ENCODE data around the gene ACSL5. TPM values are rescaled to one million over a fixed set of nuclear protein-coding genes. Genes with fewer than 3 reads are reported as not detected.
"Not testable (repeated sequence)": the region's sequence is repeated elsewhere in the genome, so short reads cannot be mapped to it uniquely, and the experiment has no call there.

ACSL5 gene
- total RNA-seq, 3 donors from 2014 or later: 33.4 to 41.2 (median 35.8) TPM

GRCh38 chr10:112377116-112377515, 3.2 kb downstream of the ACSL5 start:
- ATAC-seq; H3K27me3 Mint-ChIP-seq (ENCODE audit: low read depth); DNase-seq; H3K9me3 Mint-ChIP-seq: not testable (repeated sequence)
- peaks cover 70% of the 10 kb centered on the region for H3K4me1 Mint-ChIP-seq (ENCODE audit: low read depth)
- peaks cover 18% of the 10 kb centered on the region for H3K36me3 Mint-ChIP-seq (ENCODE audit: insufficient read depth)
- peak overlapping the region; percentile 98 for H3K4me3 Mint-ChIP-seq

GRCh38 chr10:112379635-112380296, 5.8 kb downstream of the ACSL5 start:
- H3K9me3 Mint-ChIP-seq: no peaks in the 10 kb centered on the region
- peaks cover 30% of the 10 kb centered on the region for H3K36me3 Mint-ChIP-seq (ENCODE audit: insufficient read depth)
- ATAC-seq (no peak), DNase-seq (no peak)
- H3K4me3 Mint-ChIP-seq: no peak overlapping the region
- peaks cover 79% of the 10 kb centered on the region for H3K4me1 Mint-ChIP-seq (ENCODE audit: low read depth)
- no peaks in the 10 kb centered on the region for H3K27me3 Mint-ChIP-seq (ENCODE audit: low read depth)

- ATAC-seq (no peak), DNase-seq (no peak)
- Mint-ChIP-seq H3K27me3 (ENCODE audit: low read depth) (no peaks in the 10 kb centered on the region), H3K9me3 (no peaks in the 10 kb centered on the region), H3K36me3 (ENCODE audit: insufficient read depth) (peaks cover 37% of the 10 kb centered on the region), H3K4me3 (no peak overlapping the region), H3K4me1 (ENCODE audit: low read depth) (peaks cover 82% of the 10 kb centered on the region)
Measured at GRCh38 chr10:112382515-112383235, 8.8 kb downstream of the ACSL5 start.

- H3K9me3 Mint-ChIP-seq: no peaks in the 10 kb centered on the region
- peaks cover 82% of the 10 kb centered on the region for H3K4me1 Mint-ChIP-seq (ENCODE audit: low read depth)
- H3K27me3 Mint-ChIP-seq (ENCODE audit: low read depth): no peaks in the 10 kb centered on the region
- H3K4me3 Mint-ChIP-seq: no peak overlapping the region
- no peak for DNase-seq
- ATAC-seq: peak; percentile 14 to 30
- H3K36me3 Mint-ChIP-seq (ENCODE audit: insufficient read depth): peaks cover 34% of the 10 kb centered on the region
Measured at GRCh38 chr10:112383325-112383724, 9.4 kb downstream of the ACSL5 start.

GRCh38 chr10:112384141-112384540, 10.2 kb downstream of the ACSL5 start:
- no peak for ATAC-seq
- Mint-ChIP-seq H3K27me3 (ENCODE audit: low read depth) (no peaks in the 10 kb centered on the region), H3K9me3 (no peaks in the 10 kb centered on the region), H3K4me1 (ENCODE audit: low read depth) (peaks cover 82% of the 10 kb centered on the region), H3K4me3 (no peak overlapping the region), H3K36me3 (ENCODE audit: insufficient read depth) (peaks cover 30% of the 10 kb centered on the region)
- no peak for DNase-seq

- Mint-ChIP-seq H3K4me1 (ENCODE audit: low read depth) (peaks cover 82% of the 10 kb centered on the region), H3K27me3 (ENCODE audit: low read depth) (no peaks in the 10 kb centered on the region), H3K4me3 (no peak overlapping the region), H3K9me3 (no peaks in the 10 kb centered on the region), H3K36me3 (ENCODE audit: insufficient read depth) (peaks cover 26% of the 10 kb centered on the region)
- DNase-seq: no peak
- no peak for ATAC-seq
Measured at GRCh38 chr10:112385201-112385600, 11.3 kb downstream of the ACSL5 start.

GRCh38 chr10:112388056-112388455, 14.1 kb downstream of the ACSL5 start:
- not testable (repeated sequence) for ATAC-seq; DNase-seq; H3K9me3 Mint-ChIP-seq; H3K27me3 Mint-ChIP-seq (ENCODE audit: low read depth); H3K4me3 Mint-ChIP-seq
- Mint-ChIP-seq H3K4me1 (ENCODE audit: low read depth) (peaks cover 74% of the 10 kb centered on the region), H3K36me3 (ENCODE audit: insufficient read depth) (peaks cover 13% of the 10 kb centered on the region)

GRCh38 chr10:112388548-112388947, 14.6 kb downstream of the ACSL5 start:
- ATAC-seq: no peak
- peaks cover 74% of the 10 kb centered on the region for H3K4me1 Mint-ChIP-seq (ENCODE audit: low read depth)

GRCh38 chr10:112389271-112389822, 15.4 kb downstream of the ACSL5 start:
- H3K36me3 Mint-ChIP-seq (ENCODE audit: insufficient read depth): peaks cover 10% of the 10 kb centered on the region
- no peaks in the 10 kb centered on the region for H3K9me3 Mint-ChIP-seq
- H3K27me3 Mint-ChIP-seq (ENCODE audit: low read depth): no peaks in the 10 kb centered on the region
- H3K4me3 Mint-ChIP-seq: peak overlapping the region; percentile 40
- DNase-seq (no peak), ATAC-seq (peak; percentile 92 to 93)
- peaks cover 71% of the 10 kb centered on the region for H3K4me1 Mint-ChIP-seq (ENCODE audit: low read depth)

More at GRCh38 chr10:112388548-112388947, 14.6 kb downstream of the ACSL5 start:
- no peaks in the 10 kb centered on the region for H3K9me3 Mint-ChIP-seq
- DNase-seq: no peak
- no peak overlapping the region for H3K4me3 Mint-ChIP-seq
- no peaks in the 10 kb centered on the region for H3K27me3 Mint-ChIP-seq (ENCODE audit: low read depth)
- H3K36me3 Mint-ChIP-seq (ENCODE audit: insufficient read depth): peaks cover 13% of the 10 kb centered on the region

- no peaks in the 10 kb centered on the region for H3K27me3 Mint-ChIP-seq (ENCODE audit: low read depth)
- no peaks in the 10 kb centered on the region for H3K9me3 Mint-ChIP-seq
- peaks cover 7% of the 10 kb centered on the region for H3K36me3 Mint-ChIP-seq (ENCODE audit: insufficient read depth)
- ATAC-seq (peak in 1 of 2 donors; percentile 23), DNase-seq (no peak)
- H3K4me1 Mint-ChIP-seq (ENCODE audit: low read depth): peaks cover 63% of the 10 kb centered on the region
- H3K4me3 Mint-ChIP-seq: no peak overlapping the region
Measured at GRCh38 chr10:112390125-112390703, 16.3 kb downstream of the ACSL5 start.

GRCh38 chr10:112393341-112393740, 19.4 kb downstream of the ACSL5 start:
- ATAC-seq (no peak), DNase-seq (no peak)
- H3K4me1 Mint-ChIP-seq (ENCODE audit: low read depth): peaks cover 39% of the 10 kb centered on the region
- H3K9me3 Mint-ChIP-seq: no peaks in the 10 kb centered on the region
- no peaks in the 10 kb centered on the region for H3K27me3 Mint-ChIP-seq (ENCODE audit: low read depth)
- peaks cover 2% of the 10 kb centered on the region for H3K36me3 Mint-ChIP-seq (ENCODE audit: insufficient read depth)
- no peak overlapping the region for H3K4me3 Mint-ChIP-seq

- H3K9me3 Mint-ChIP-seq: no peaks in the 10 kb centered on the region
- ATAC-seq (no peak), DNase-seq (no peak)
- peaks cover 34% of the 10 kb centered on the region for H3K4me1 Mint-ChIP-seq (ENCODE audit: low read depth)
- no peaks in the 10 kb centered on the region for H3K27me3 Mint-ChIP-seq (ENCODE audit: low read depth)
- H3K36me3 Mint-ChIP-seq (ENCODE audit: insufficient read depth): peaks cover 3% of the 10 kb centered on the region
- no peak overlapping the region for H3K4me3 Mint-ChIP-seq
Measured at GRCh38 chr10:112393827-112394226, 19.9 kb downstream of the ACSL5 start.

- Mint-ChIP-seq H3K4me3 (no peak overlapping the region), H3K27me3 (ENCODE audit: low read depth) (no peaks in the 10 kb centered on the region), H3K9me3 (no peaks in the 10 kb centered on the region), H3K4me1 (ENCODE audit: low read depth) (peaks cover 27% of the 10 kb centered on the region), H3K36me3 (ENCODE audit: insufficient read depth) (peaks cover 6% of the 10 kb centered on the region)
- no peak for ATAC-seq
- DNase-seq: no peak
Measured at GRCh38 chr10:112394475-112394875, 20.6 kb downstream of the ACSL5 start.

- Mint-ChIP-seq H3K4me3 (no peak overlapping the region), H3K4me1 (ENCODE audit: low read depth) (peaks cover 15% of the 10 kb centered on the region), H3K9me3 (no peaks in the 10 kb centered on the region), H3K27me3 (ENCODE audit: low read depth) (no peaks in the 10 kb centered on the region), H3K36me3 (ENCODE audit: insufficient read depth) (peaks cover 12% of the 10 kb centered on the region)
- ATAC-seq (no peak), DNase-seq (no peak)
Measured at GRCh38 chr10:112395809-112396530, 22.1 kb downstream of the ACSL5 start.
